ENCODE measurements around the gene CXADR. TPM values are rescaled to one million over a fixed set of nuclear protein-coding genes. Genes with fewer than 3 reads are reported as not detected.

The CXADR gene
- total RNA-seq, 1 donor from 2014 or later: 0.64 TPM

DNA sequence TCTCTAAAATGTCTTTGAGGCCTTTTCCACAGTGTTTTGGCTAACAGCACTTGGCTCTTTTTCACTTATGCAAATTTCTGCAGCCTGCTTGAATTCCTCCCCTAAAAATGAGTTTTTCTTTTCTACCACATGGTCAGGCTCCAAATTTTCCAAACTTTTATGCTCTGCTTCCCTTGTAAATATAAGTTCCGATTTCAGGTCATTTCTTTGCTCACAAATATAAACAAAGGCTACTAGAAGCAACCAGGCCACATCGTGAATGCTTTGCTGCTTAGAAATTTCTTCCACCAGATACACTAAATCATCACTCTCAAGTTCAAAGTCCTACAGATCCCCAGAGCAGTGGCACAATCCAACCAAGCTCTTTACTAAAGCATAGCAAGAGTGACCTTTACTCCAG lies 128.0 kb downstream of the CXADR start:
- H3K27ac Mint-ChIP-seq: no peak overlapping the region
- intact Hi-C loops (cut with micrococcal nuclease): no loop called here
- H3K4me3 Mint-ChIP-seq (ENCODE audit: low read depth): no peak overlapping the region
- no peak for DNase-seq (ENCODE audit: low spot score)
- H3K9me3 Mint-ChIP-seq: no peaks in the 10 kb centered on the region
- H3K36me3 Mint-ChIP-seq (ENCODE audit: low read depth): no peaks in the 10 kb centered on the region
- H3K4me1 Mint-ChIP-seq (ENCODE audit: low read depth): no peaks in the 10 kb centered on the region
- H3K27me3 Mint-ChIP-seq (ENCODE audit: low read depth): no peaks in the 10 kb centered on the region

Other genes with a start within 250 kb of the CXADR start
- 58.3 and 58.9 TPM in 2 replicates for gene BTG3, start 99.9 kb downstream of the CXADR start, total RNA-seq